ENCODE results near the gene DNMT3L.
"Not testable (repeated sequence)": the region's sequence is repeated elsewhere in the genome, so short reads cannot be mapped to it uniquely, and the experiment has no call there.

DNMT3L gene

DNA sequence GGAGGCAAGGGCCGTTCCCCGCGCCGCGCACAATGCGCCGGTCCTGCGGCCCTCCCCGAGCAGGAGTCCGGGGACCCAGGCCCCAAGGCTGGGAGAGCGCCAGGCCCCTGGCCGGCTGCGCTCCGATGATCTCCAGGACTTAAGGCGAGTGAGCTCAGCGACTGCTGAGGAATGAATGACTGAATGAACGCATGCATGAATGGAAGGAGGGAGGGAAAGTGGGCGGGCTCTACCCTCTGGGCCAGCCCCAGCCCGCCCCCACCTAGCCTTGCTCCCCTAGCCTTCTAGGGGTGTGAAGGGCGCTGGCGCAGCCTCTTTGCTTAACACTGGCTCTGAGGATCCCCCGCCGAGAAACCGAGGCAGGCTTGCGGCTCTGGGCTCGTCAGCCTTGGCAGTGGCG lies 20.4 kb downstream of the DNMT3L start:
- DNase-seq: not testable (repeated sequence)

DNA sequence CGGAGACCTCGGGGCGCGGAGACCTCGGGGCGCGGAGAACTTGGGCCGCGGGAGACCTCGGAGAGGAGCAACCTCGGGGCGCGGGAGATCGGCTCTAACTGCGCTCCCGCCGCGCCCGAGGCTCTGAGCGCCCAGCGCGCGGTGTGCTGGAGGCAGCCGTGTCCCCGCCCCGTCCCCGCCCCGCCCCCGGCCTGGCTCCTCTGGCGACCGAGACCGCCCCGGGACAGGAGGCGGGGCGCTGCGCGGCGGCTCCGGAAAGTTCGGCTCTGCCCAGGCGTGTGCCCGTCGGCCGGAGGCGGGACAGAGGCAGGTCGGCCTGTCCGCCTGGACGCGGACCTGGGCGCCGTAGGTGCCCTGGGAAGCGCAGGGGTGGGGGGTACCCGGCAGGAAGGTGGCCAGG lies 20.9 kb downstream of the DNMT3L start, which contains the start of gene ICOSLG:
ICOSLG (minus strand) TSS at position 102 of the 400 bp plus-strand sequence. CDS start 126 bp downstream, outside the sequence.
- not testable (repeated sequence) for DNase-seq

DNA sequence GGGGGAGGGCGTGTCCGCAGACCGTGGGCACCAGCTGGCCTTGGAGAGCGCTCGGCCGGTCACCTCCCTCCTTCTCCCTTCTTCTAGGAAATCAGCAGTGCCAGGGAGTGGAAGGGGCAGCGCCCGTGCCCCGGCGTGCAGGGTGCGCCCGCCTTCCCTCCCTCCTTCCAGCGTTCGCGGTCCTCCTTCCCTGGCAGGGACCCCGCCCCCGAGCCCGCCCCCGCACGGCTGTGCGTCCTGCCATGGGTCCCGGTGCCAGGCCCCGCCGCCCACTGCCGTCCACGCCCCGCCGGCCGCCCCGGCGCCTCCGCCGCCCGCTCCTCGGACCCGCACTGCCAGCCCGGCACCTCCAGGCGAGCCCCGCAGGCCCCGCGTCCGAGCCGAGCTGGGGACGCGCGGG lies 21.3 kb downstream of the DNMT3L start:
- not testable (repeated sequence) for DNase-seq

DNA sequence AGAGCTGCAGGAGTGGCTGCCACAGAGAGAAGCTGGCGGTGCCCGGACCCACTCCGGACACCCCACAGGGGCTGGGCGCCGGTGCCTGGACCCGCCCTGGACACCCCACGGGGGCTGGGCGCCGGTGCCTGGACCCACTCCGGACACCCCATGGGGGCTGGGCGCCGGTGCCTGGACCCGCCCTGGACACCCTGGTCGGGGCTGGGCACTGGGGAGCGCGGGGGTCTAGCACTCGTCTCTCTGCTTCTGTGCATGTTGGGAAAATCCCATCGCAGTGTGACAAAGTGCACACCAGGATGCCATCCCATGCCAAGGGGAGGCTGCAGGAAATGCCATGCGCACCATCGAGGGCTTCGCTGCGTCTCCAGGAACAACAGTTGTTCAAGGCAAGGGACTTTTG lies 32.1 kb downstream of the DNMT3L start:
- DNase-seq: not testable (repeated sequence)

DNA sequence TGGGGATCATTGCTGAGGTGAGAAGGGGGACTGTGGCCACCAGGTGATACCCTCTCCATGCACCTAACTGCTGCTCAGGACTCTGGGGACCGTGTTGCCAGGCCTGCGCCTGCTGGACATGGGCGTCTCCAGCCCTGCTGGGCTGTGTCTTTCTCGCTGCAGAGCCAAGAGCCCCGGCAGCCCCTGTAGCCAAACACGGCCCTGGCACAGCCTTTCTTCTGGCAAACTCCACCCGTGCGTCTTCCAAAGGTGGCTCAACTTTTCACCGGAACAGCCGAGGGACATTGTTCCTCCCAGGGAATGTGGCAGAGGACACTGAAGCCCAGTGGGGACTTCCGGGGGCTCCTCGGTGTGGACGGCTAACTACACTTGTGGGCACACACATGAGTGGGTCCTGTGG lies 33.6 kb downstream of the DNMT3L start:
- DNase-seq: not testable (repeated sequence)

DNA sequence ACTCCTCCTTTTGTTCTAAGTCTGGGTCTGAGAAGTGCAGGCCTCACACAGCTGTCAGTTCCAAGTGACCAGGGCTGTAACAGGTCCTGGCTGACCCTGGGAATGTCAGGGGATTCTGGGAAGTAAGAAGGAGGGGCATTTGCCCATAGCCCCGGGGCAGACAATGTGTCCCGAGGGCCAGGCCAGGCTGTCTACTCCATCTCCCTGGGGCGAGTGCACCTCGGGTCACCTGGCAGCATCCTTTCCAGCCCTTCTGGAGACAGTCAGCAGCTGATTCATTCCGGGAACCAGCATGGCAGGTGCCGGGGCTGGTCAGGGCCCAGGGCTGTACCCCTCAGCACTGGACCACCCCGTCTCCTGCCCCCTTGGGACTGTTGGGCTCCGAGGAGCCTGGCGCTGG lies 34.1 kb downstream of the DNMT3L start:
- not testable (repeated sequence) for DNase-seq

DNA sequence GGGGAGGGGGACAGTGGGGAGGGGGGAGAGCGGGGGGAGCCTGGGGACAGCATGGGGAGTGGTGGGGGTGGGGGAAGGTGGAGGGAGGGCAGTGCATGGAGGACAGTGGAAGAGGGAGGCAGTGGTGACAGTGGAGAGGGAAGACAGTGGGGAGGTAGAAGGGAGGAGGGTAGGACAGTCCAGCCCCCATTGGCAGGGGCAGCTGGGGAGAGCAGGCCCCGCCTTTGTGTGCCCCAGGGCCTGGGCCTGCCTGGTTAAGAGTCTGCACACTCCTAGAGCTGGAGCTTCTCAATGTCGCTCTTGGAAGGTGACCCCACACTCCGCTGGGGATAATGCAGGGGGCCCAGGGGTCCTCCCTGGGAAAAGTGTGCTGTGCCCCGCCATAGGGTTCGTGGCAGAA lies 36.1 kb downstream of the DNMT3L start:
- not testable (repeated sequence) for DNase-seq

DNA sequence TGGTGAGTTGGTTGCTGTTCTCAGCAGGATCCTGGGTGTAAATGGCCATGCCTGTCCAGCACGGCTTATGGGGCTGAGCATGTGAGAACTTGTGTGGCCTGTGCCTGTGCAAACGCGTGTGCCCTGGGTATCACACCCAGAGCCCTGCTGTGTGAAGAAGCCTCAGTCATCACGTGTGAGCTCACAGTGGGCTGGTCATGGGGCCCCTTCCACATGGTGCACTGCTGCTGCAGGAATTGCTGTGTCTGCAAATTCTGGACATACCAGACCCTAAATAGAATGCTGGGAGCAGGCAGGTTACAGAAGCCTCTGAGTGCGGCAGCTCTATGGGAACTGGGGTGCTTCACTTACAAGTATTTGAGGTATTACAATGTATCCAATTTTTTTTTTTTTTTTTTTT lies 38.4 kb downstream of the DNMT3L start:
- DNase-seq: not testable (repeated sequence)

DNA sequence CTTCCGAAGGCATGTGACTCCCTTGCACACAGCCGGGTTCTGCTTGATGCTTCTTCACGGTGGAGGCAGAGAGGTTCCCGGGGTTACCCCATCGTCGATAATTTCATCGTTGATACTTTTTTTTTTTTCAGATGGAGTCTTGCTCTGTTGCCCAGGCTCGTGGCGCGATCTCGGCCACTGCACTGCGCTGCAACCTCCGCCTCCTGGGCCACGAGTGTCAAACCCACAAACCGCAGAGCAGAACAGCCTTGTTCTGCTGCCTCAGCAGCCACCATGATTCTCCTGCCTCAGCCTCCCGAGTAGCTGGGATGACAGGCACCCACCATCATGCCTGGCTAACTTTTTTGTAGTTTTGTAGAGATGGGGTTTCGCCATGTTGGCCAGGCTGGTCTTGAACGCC lies 41.0 kb downstream of the DNMT3L start:
- not testable (repeated sequence) for DNase-seq

DNA sequence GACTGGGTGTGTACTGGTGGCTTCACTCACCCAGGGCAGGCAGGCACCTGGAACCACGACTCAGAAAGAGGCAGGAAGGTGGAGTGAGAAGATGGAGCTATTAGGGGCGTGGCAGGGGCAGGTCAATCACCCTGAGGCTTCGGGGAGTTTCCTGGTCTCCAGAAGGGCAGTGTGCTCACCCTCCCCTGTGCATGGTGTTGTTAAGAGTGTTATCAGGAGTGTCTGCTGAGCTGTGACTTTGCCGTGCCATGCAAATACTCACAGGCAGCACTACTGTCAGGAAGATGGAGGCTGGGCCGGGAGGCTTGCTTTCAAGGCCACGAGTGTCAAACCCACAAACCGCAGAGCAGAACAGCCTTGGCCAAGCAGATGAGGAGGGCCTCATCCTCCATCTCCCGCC lies 43.2 kb downstream of the DNMT3L start:
- DNase-seq: not testable (repeated sequence)

DNA sequence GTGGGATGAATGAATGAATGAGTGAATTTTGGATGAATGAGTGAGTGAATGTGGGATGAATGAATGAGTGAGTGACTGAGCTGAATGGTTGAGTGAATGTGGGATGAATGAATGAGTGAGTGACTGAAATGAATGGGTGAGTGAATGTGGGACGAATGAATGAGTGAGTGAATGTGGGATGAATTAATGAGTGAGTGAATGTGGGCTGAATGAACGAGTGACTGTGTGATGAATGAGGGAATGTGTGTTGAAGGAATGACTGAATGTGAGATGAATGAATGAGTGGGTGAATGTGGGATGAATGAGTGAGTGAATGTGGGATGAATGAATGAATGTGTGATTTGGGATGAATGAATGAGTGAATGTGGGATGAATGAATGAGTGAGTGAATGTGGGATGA lies 49.7 kb downstream of the DNMT3L start:
- DNase-seq: not testable (repeated sequence)

DNA sequence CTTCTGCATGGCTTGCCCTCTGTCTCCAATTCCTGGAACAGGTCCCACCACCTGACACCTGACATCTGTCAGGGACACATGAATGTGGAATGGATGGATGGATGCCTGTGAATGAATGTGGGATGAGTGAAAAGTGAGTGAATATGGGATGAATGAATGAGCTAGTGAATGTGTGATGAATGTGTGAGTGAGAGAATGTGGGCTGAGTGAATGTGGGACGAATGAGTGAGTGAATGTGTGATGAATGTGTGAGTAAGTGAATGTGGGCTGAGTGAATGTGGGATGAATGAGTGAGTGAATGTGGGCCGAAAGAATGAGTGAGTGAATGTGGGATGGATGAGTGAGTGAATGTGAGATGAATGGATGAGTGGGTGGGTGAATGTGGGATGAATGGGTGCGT lies 50.1 kb downstream of the DNMT3L start:
- not testable (repeated sequence) for DNase-seq

DNA sequence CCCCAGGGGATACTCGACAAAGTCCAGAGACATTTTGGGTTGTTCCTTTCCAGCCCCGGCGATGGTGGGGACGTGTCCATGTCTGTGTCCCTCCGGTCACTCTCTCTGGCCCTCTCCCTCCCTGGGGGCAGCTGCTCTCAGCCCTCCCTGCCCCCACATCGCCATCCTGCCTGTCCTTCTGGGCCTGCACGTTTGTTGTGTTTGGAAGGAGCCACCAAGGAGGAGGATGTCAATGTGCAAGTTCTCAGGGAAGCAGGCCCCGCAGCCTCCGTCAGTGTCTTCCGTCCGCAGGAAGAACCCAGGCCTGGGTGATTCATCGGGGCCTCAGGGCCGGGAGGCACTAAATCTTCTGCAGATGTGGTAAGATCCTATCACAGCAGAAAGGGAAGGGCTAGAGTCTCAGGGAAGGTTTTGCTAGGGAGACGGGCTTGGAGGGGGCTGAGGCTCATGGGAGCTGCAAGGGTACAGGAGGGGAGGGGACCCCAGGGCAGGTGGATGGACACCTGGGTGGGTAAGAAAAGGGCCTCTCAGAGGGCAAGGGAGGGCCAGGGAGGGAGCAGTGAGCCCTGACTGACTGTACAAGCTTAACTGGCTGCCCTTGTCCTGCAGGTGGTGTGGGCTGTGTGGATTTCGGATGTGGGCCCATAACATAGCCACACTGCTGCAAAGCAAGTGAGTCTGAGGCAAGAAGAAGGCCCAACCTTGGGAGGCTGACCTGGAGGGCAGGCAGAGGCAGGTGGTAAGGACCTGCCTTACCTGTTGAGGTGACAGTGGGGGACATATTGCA lies 53.6 kb downstream of the DNMT3L start:
- DNase-seq: not testable (repeated sequence)

DNA sequence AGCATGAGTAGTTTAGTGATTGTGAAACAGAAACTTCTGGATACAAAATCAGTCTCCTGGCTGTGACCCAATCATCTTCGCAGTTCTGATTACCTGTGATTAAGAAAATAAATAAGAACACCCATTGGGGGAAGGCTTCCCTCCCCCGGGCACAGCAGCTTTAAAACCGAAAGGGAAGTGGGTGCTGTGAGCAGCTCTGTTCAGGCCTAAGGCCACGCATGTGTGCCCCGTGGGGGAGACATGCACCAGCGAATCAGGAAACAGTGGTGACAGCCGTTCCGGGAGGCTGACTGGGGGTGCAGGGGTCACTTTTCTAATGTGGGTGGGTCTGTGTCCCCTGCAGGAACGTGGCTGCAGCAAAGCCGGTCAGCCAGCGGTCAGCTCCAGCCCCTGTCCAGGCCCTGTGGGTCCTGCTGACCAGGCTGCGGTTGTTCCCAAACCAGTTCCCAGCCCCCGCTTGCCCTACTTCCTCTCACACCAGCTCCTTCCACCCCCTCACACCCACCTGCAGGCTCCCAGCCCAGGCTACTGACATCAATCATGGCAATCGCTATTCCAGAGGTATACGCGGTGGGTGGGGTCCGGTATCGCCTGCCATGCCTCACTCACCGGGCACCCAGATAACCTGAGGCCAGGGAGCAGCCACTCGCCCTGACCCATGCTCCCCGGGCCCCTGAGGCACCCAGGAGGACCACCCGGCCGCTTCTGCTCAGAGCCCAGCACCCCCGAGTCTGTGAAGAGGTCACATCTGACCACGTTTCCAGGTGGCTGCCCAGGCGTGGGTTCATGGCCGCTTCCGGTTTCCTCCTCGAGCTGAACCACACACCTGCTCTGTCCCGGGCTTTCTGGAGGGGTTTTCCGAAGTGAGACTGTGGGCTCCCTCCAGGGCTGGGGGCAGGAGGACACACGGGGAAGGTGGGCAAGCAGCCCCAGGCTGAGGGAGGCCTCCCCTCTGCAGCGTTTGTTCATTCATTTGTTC lies 54.7 kb downstream of the DNMT3L start:
- not testable (repeated sequence) for DNase-seq

DNA sequence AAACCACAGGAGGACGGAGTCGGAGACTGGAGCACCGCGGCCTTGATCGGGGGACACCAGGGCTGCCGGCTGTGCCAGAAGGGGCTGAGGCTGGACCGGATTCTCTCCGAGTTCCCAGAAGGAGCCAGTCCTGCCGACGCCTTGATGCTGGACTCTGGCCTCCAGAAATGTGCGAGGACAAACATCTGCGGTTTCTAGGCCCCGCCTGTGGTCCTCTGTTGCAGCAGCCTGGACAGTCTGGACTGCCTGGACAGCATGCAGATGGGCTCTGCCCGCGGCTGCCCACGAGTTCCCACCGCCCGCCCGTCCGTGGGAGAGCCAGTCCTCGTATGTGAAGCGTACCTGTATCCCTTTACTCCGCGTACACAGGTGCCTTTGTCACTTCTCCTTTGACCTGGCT lies 55.5 kb downstream of the DNMT3L start:
- DNase-seq: not testable (repeated sequence)

DNA sequence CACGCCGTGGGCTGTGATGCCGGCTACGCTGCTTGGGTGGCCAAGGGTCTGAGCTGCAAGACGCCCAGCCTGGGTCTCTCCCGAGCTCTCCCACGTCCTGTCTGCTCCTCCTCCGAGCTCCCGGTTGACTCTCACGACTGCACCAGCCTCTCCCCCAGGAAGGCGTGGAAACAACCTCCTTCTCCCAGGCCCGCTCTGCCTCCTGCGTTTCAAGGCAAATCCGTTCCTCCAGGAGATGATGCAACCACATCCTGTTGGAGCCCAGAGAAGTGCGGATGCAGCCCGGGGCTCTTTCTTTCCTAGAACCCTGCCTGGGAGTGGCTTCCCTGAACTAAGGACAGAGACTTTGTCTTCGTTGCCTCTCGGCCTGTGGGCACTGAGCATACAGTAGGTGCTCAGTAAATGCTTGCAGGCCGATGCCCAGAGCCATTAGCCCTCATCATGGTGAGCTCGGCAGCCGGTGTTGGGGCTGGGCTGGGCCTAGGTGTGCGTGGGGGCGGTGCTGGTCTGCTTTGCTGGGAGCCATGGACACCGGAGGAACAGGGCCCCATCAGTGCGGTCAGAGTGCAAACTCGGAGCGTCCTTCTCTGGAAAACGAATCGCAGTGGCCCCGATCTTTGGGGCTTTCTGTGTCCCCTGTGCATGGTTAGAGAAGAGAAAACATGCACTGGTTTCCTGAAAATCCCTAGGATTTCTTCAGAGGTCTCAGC lies 59.0 kb downstream of the DNMT3L start:
- DNase-seq: not testable (repeated sequence)

DNA sequence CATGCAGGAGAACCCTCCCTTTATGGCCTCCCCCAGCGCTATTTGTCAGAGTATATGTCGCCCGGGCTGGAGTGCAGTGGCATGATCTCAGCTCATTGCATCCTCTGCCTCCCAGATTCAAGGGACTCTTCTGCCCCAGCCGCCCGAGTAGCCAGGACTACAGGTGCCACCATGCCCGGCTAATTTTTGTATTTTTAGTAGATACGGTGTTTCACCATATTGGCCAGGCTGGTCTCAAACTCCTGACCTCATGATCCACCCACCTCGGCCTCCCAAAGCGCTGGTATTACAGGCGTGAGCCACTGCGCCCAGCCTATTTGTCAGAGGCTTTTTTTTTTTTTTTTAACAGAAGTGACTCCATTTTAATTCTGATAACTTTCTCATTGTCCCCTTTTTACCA lies 61.7 kb downstream of the DNMT3L start:
- DNase-seq: not testable (repeated sequence)

DNA sequence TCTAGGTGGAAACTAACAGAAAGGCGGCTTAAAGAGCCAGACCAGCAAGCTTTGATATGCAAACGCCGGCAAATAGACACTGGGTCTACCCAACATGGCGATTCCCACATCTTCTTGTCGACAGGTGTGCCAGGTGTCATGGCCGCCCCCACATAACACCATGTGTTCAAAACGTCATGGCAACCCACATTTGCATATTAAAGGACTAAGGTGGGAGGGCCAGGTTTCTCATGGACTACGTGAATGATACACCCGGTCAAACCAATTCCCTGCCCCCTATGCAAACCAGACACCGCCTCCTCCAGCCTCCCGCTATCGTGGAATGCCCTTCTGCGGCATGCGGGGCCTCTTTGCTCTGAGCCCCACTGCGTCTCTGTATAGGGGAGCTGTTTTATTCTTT lies 62.2 kb downstream of the DNMT3L start:
- DNase-seq: no peak

DNA sequence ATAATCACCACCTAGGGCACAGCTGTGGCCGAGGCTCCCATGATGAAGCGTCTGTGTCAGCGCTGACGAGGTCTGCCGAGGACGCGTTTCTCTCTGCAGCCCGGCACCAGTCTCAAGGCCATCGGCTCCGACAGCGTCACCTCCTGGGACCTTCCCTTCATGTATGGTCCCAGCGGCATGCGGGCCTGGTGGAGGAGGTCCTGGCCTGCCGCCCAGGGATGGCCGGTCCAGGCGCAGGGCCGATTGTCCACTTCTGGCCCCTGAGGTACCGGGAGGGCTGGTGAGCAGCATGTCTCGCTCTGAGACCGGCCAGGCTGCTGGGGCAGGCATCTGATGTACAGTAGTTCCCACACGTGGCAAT lies 64.6 kb downstream of the DNMT3L start:
- DNase-seq: not testable (repeated sequence)

Data from NCI-H146 (cell line).